Stimulated activated CD4-positive, alpha-beta T cell treated with anti-CD3 and anti-CD28 coated beads, Interleukin-15, amount 100 ng/mL, for 48 hours (primary cell): Measurements from ENCODE around the gene PAN2.
A peak's percentile ranks its signal among the peaks of the same experiment; 100 is the strongest.
"Not testable (repeated sequence)": the region's sequence is repeated elsewhere in the genome, so short reads cannot be mapped to it uniquely, and the experiment has no call there.

Experiments used
- DNase-seq, 2 donors: peaks; one replicate each; pipeline ENCODE4 v3.0.0-alpha.2; 2020; ENCODE audit warnings: low read depth in 2 of 2

PAN2 gene

GRCh38 chr12:56307221-56307965 is 26.4 kb downstream of the PAN2 start:
- DNase-seq, result no peak

- no peak for DNase-seq
Observed at GRCh38 chr12:56304872-56305590, 28.8 kb downstream of the PAN2 start.

- DNase-seq, result no peak
Observed at GRCh38 chr12:56304276-56304675, 29.5 kb downstream of the PAN2 start.

- no peak for DNase-seq
Observed at GRCh38 chr12:56300644-56301464, 32.9 kb downstream of the PAN2 start.

GRCh38 chr12:56299853-56300643 is 33.8 kb downstream of the PAN2 start, which contains the start of gene CS:
TSS of gene CS (minus strand) at chr12:56300330. CDS start at chr12:56300201, 129 bp downstream.
- peak; percentile 99 for DNase-seq

- DNase-seq, result no peak
Observed at GRCh38 chr12:56299308-56299852, 34.4 kb downstream of the PAN2 start.

- no peak for DNase-seq
Observed at GRCh38 chr12:56298828-56299227, 35.0 kb downstream of the PAN2 start.

- no peak for DNase-seq
Observed at GRCh38 chr12:56297400-56297799, 36.4 kb downstream of the PAN2 start.

- DNase-seq, result no peak
Observed at GRCh38 chr12:56296295-56296694, 37.5 kb downstream of the PAN2 start.

GRCh38 chr12:56293795-56294194 is 40.0 kb downstream of the PAN2 start:
- no peak for DNase-seq

- DNase-seq, result no peak
Observed at GRCh38 chr12:56288705-56289387, 45.0 kb downstream of the PAN2 start.

GRCh38 chr12:56286044-56286830 is 47.6 kb downstream of the PAN2 start:
- no peak for DNase-seq

GRCh38 chr12:56284263-56284662 is 49.5 kb downstream of the PAN2 start:
- not testable (repeated sequence) for DNase-seq

- no peak for DNase-seq
Observed at GRCh38 chr12:56282579-56282978, 51.2 kb downstream of the PAN2 start.

GRCh38 chr12:56282030-56282429 is 51.8 kb downstream of the PAN2 start:
- no peak for DNase-seq

- no peak for DNase-seq
Observed at GRCh38 chr12:56280849-56281248, 53.0 kb downstream of the PAN2 start.

- DNase-seq, result no peak
Observed at GRCh38 chr12:56278905-56279304, 54.9 kb downstream of the PAN2 start.

GRCh38 chr12:56274299-56274698 is 59.5 kb downstream of the PAN2 start:
- DNase-seq, result no peak

- DNase-seq, result not testable (repeated sequence)
Observed at GRCh38 chr12:56272468-56272867, 61.3 kb downstream of the PAN2 start.

GRCh38 chr12:56271031-56271430 is 62.8 kb downstream of the PAN2 start:
- DNase-seq, result no peak
